Endothelial cell of umbilical vein (primary cell): ENCODE data around the gene ATL1. TPM values are rescaled to one million over a fixed set of nuclear protein-coding genes. Genes with fewer than 3 reads are reported as not detected.

Source experiments
- BruUV-seq: library from RNA; stranded (reverse); fragments of 400-500 nt; replicated peaks from 2 replicates; lab custom pipeline; 2021; lab: Mats Ljungman, UMichigan
- CTCF ChIA-PET: fragments of 300-600, 350-600 bp; sonication (Branson Sonifier 250); formaldehyde crosslinking; loops from one replicate; lab custom pipeline; 2021; ENCODE audit warnings: antibody characterized with exemption, inconsistent platforms; lab: Charles Lee
- POLR2A ChIA-PET: fragments of 300-600, 350-600 bp; sonication (Branson Sonifier 250); formaldehyde crosslinking; loops from one replicate; lab custom pipeline; 2021; ENCODE audit warnings: antibody characterized with exemption, inconsistent platforms; lab: Charles Lee
- DNase-seq: peaks from one replicate; pipeline ENCODE4 v3.0.0-alpha.2; 2011; ENCODE audit warnings: low read depth, low spot score
- FAIRE-seq: peaks from 2 replicates; lab custom pipeline; 2011; peaks lifted over from hg19 to GRCh38; lab: Jason Lieb, UNC
- H2AFZ ChIP-seq: 2 replicates; pipeline ENCODE4 v1.6.0; 2012; ENCODE audit warnings: low read depth, low read length, control low read depth, inconsistent platforms
- H3K27ac ChIP-seq: 2 replicates; pipeline ENCODE4 v1.5.1; 2011; ENCODE audit warnings: low read depth, mild to moderate bottlenecking, control low read depth, low read length, moderate library complexity; ENCODE audit not compliant: insufficient read depth
- H3K27me3 ChIP-seq, 2 experiments: 2 replicates each; pipeline versions ENCODE4 v1.6.0 to v1.6.1; 2011; ENCODE audit warnings: low read length in 2 of 2, mixed read lengths in 1 of 2; ENCODE audit not compliant: control insufficient read depth in 2 of 2, insufficient read depth in 2 of 2
- H3K36me3 ChIP-seq, 2 experiments: 2 replicates in 1 of 2; 3 replicates in 1 of 2; pipeline ENCODE4 v1.5.1; 2011; ENCODE audit warnings: low read length in 2 of 2, mild to moderate bottlenecking in 1 of 2, moderate library complexity in 1 of 2; ENCODE audit not compliant: control insufficient read depth in 2 of 2, insufficient read depth in 2 of 2; ENCODE audit errors: extremely low read depth in 1 of 2
- H3K4me1 ChIP-seq: 3 replicates; pipeline ENCODE4 v1.5.1; 2011; ENCODE audit warnings: mild to moderate bottlenecking, low read length; ENCODE audit not compliant: control insufficient read depth, insufficient read depth; ENCODE audit errors: extremely low read depth
- H3K4me2 ChIP-seq: 2 replicates; pipeline ENCODE4 v1.6.1; 2011; ENCODE audit warnings: low read length, control low read depth, mixed read lengths; ENCODE audit not compliant: insufficient read depth
- H3K4me3 ChIP-seq, 3 experiments: fragments of 200-600 bp in 1 of 3; sonication (generic), shearing (Covaris generic) in 1 of 3; replicated peaks in 1 of 3; 2 replicates each; pipeline ENCODE4 v1.5.1; 2011 to 2016; ENCODE audit warnings: control low read depth in 3 of 3, low read length in 3 of 3, mild to moderate bottlenecking in 2 of 3, inconsistent platforms in 1 of 3, low read depth in 1 of 3, moderate library complexity in 1 of 3; ENCODE audit not compliant: insufficient read depth in 1 of 3
- H3K79me2 ChIP-seq: 2 replicates; pipeline ENCODE4 v1.6.0; 2012; ENCODE audit warnings: low read length, inconsistent platforms; ENCODE audit not compliant: control insufficient read depth, insufficient read depth
- H3K9ac ChIP-seq: replicated peaks from 2 replicates; pipeline ENCODE3; 2011; ENCODE audit warnings: low read length, control low read depth; ENCODE audit not compliant: insufficient read depth; ENCODE audit errors: extremely low read depth
- H3K9me1 ChIP-seq: replicated peaks from 3 replicates; pipeline ENCODE4 v1.6.0; 2011; ENCODE audit warnings: mild to moderate bottlenecking, low read length; ENCODE audit not compliant: control insufficient read depth, insufficient read depth; ENCODE audit errors: extremely low read depth
- H3K9me3 ChIP-seq: replicated peaks from 2 replicates; pipeline ENCODE4 v1.5.1; 2012; ENCODE audit warnings: low read length, inconsistent platforms; ENCODE audit not compliant: control insufficient read depth, insufficient read depth
- H4K20me1 ChIP-seq: replicated peaks from 2 replicates; pipeline ENCODE3; 2011; ENCODE audit warnings: mild to moderate bottlenecking, low read length; ENCODE audit not compliant: control insufficient read depth, insufficient read depth; ENCODE audit errors: extremely low read depth
- CTCF ChIP-seq, 2 donors: IDR thresholded peaks; 1 replicate in 1 of 2; 2 replicates in 1 of 2; pipeline ENCODE4 v1.5.1; 2011; ENCODE audit warnings: low read length in 2 of 2, mild to moderate bottlenecking in 2 of 2, moderate library complexity in 2 of 2, control low read depth in 1 of 2, inconsistent platforms in 1 of 2, low read depth in 1 of 2; ENCODE audit not compliant: insufficient read depth in 1 of 2; ENCODE audit errors: extremely low read depth in 1 of 2
- EZH2 ChIP-seq: IDR thresholded peaks from 2 replicates; pipeline ENCODE4 v1.6.1; 2012; ENCODE audit warnings: borderline replicate concordance, low read depth, mild to moderate bottlenecking, moderate library complexity, low read length, inconsistent platforms; ENCODE audit not compliant: severe bottlenecking
- FOS ChIP-seq: IDR thresholded peaks from 2 replicates; pipeline ENCODE4 v1.6.1; 2011; ENCODE audit warnings: mild to moderate bottlenecking, low read length, moderate library complexity, borderline replicate concordance; ENCODE audit not compliant: insufficient read depth
- GATA2 ChIP-seq: IDR thresholded peaks from 2 replicates; pipeline ENCODE4 v1.7.0; 2011; ENCODE audit warnings: low read depth, mild to moderate bottlenecking, moderate library complexity, mixed read lengths, low read length; ENCODE audit not compliant: insufficient read length, insufficient read depth
- JUN ChIP-seq: IDR thresholded peaks from 2 replicates; pipeline ENCODE4 v1.6.1; 2011; ENCODE audit warnings: borderline replicate concordance, low read depth; ENCODE audit not compliant: insufficient read length, insufficient read depth
- MAX ChIP-seq: IDR thresholded peaks from 2 replicates; pipeline ENCODE4 v1.6.1; 2011; ENCODE audit not compliant: insufficient read depth, insufficient read length
- MYC ChIP-seq: IDR thresholded peaks from one replicate; pipeline ENCODE4 v1.6.1; 2011; ENCODE audit warnings: mild to moderate bottlenecking, low read depth, low read length
- POLR2A ChIP-seq: IDR thresholded peaks from 2 replicates; pipeline ENCODE4 v1.6.1; 2012; ENCODE audit warnings: low read depth, mild to moderate bottlenecking, control low read depth, low read length
- POLR2AphosphoS5 ChIP-seq: IDR thresholded peaks from 2 replicates; pipeline ENCODE4 v1.6.1; 2012; ENCODE audit warnings: low read depth, mild to moderate bottlenecking, control low read depth, low read length, moderate library complexity; ENCODE audit not compliant: insufficient read depth
- dilution Hi-C: fragments of 300-500 bp; cut with MboI; formaldehyde crosslinking; loops from one replicate; pipeline ENCODE4 v1.15.0; 2019; ENCODE audit warnings: low sequenced_read_pairs; ENCODE audit not compliant: extremely low pct_ligation_motif_present
- intact Hi-C: fragments of 100-400 bp; cut with micrococcal nuclease; formaldehyde crosslinking; loops from one replicate; pipeline ENCODE4 v1.10.0; 2022
- polyA plus RNA-seq, 4 experiments: library from polyadenylated mRNA; depleted of rRNA in 3 of 4; stranded (reverse) in 3 of 4; unstranded in 1 of 4; fragments of >200 nt; gene quantifications; 2 replicates each; pipeline versions ENCODE4 v1.2.1 to v1.2.3, GENCODE V29; 2011 to 2012; ENCODE audit warnings: missing spikeins in 1 of 4
- total RNA-seq: library from RNA; stranded (reverse); gene quantifications from 2 replicates; pipeline ENCODE4 v1.2.3, GENCODE V29; 2021

The ATL1 gene
- total and polyA plus RNA-seq, 2 donors (not counting 3 experiments of a cell fraction or from before 2014, with no cell fraction given): 1.1 to 5.1 TPM

- Histone ChIP-seq H3K9ac (no peak overlapping the region), H3K27me3 (peaks cover 0 to 2% of the 10 kb centered on the region in 2 experiments), H3K79me2 (no peaks in the 10 kb centered on the region), H3K9me1 (no peaks in the 10 kb centered on the region), H3K4me2 (no peak overlapping the region), H3K27ac (no peak overlapping the region), H3K36me3 (no peaks in the 10 kb centered on the region), H4K20me1 (no peaks in the 10 kb centered on the region), H2AFZ (no peak overlapping the region), H3K4me1 (no peaks in the 10 kb centered on the region), H3K4me3 (no peak overlapping the region), H3K9me3 (no peaks in the 10 kb centered on the region)
- FAIRE-seq (no peak), DNase-seq (no peak)
- ChIA-PET CTCF (interaction anchor here (0.7 to 1.0 kb wide), 3 partner anchors 28 to 209 kb away, joined by 3 to 5 read pairs (median 4); no protein-coding TSS in a partner anchor), POLR2A (no interaction called here)
- no peak for TF ChIP-seq POLR2A
- TF ChIP-seq GATA2: no peak
- TF ChIP-seq FOS: no peak
- no peak for TF ChIP-seq JUN
- TF ChIP-seq MYC: no peak
- TF ChIP-seq POLR2AphosphoS5: no peak
- no peak for TF ChIP-seq MAX
- TF ChIP-seq EZH2: no peak
- TF ChIP-seq CTCF (IDR thresholded peaks at IDR 0.05; ENCODE audit: extremely low read depth in 1 of 2, insufficient read depth in 1 of 2, low read depth in 1 of 2, low read length in 2 of 2): no peak
- intact Hi-C loops (no loop called here), dilution Hi-C loops (loop anchor here (25.0 kb wide), 1 partner anchor 143 kb away; no protein-coding TSS in a partner anchor)
- no TSS peak for BruUV-seq
These were observed 9.8 kb downstream of the ATL1 start for GRCh38 chr14:50569714-50570274.
